HG02870 (cell line): ENCODE measurements around the gene HES4.
"Not testable (repeated sequence)": the region's sequence is repeated elsewhere in the genome, so short reads cannot be mapped to it uniquely, and the experiment has no call there.

ENCODE experiments used
- ATAC-seq: cut with Tn5 transposase; IDR thresholded peaks from one replicate; pipeline ENCODE4 v1.9.1; 2021; ENCODE audit warnings: mild to moderate bottlenecking, moderate library complexity; ENCODE audit not compliant: unreplicated experiment

The HES4 gene

DNA sequence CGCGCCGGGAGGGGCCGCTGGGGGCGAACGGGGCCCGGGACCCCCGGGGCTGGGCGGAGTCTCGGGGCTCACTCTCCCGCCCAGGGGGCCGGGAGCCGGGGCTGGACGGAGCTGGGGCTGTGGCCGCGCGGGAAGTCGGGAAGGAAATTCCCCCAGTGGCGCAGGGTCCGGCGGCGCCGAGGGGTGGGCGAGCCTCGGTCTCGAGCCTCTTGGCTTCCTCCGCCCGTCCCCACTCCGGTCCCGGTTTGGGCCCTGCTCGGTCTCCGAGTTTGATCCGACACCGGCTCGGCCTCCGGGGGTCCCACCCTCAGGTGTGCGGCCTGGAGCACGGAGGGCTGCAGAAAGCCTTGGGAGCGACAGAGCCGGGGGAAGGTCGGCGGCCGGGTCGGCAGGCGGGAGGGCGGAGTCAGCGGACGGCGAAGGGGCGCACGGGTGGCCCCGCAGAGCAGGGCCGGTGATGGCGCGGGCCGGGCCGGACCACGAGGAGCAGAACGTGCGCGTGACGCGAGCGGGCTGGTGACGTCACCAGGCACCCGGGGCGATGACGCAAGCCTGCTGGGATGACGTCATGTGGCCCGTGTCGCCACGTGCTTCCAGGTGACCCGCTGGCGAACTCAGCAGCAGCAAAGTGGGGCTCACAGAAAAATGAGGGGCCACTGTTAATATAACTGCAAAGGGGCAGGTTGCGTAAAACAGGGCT, 610 bp upstream of the HES4 start:
- no peak for ATAC-seq

DNA sequence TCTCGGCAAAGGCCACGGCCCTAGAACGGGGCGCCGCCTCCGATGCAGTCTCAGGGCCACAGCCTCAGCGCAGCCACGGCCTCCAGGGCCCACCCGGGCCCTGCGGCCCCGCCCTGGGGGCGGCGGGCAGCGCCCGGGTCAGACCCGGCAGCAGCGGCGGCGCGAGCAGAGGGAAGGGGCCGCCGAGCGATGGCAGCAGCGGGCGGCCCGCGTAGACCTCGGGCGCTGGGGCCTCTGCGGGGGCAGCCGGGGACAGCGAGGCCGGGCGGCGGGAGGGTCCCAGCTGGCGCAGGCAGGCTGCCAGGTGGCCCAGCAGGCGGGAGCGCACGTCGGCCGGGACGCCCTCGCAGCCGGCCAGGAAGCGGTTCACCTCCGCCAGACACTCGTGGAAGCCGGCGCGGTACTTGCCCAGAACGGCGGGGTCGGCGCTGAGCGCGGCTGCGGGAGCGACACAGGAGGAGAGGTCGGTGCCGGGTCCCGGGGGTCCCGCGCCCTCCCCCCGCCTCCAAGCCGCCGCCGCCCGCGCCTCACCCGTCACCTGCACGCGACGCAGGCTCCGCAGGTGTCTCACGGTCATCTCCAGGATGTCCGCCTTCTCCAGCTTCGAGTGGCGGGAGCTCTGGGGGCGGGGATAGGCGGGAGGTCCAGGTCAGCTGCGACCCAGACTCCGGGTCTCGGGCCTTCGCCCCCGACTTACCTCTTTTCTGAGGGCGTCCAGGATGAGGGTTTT, 737 bp downstream of the HES4 start:
- ATAC-seq = no peak

DNA sequence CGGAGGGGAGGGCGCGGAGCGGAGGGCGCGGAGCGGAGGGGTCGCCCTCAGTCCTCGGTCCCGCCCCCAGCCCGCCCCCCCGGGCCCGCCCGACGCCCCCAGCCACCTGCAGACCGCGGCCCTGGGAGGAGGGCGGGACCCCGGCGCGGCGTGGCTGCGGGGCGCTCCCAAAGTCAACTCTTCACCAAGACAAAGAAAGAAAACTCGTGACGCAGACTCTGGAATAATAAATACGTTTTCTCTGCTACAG, 1.2 kb downstream of the HES4 start:
- no peak for ATAC-seq

DNA sequence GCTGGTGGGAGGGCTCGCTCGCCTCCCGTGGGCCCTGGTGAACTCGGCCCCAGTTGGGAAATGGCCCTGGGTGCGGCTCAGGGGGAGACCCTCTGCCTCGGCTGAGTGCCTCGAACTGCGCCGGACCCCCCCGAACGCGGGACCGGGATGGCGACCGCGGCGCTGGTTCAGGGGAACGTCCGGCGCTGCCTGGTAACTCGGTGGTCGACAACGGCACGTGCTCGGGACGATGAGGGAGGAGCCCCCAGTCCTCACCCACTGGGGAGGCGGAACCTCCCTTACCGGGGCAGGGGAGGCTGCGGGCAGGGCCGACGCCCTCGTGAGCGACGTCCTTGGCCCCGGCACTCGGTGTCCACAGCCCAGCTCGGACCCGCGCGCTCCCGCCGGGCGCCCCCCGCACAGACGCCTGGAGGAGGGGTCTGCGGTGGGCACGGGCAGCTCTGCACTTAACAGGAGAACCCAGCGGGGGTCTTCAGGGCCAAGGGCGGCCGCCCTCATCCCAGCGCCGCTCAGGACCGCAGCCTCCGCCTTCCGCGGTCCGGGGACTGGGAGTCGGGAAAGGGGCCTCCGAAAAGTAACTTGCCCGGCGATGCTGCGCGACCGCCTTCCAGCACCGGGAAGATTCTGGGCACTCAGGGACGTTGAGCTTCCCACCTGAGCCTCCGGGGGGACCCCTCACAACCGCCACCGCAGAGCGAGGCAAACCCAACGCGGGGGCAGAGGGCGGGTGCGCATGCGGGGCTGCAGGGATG, 1.7 kb downstream of the HES4 start:
- ATAC-seq = no peak

DNA sequence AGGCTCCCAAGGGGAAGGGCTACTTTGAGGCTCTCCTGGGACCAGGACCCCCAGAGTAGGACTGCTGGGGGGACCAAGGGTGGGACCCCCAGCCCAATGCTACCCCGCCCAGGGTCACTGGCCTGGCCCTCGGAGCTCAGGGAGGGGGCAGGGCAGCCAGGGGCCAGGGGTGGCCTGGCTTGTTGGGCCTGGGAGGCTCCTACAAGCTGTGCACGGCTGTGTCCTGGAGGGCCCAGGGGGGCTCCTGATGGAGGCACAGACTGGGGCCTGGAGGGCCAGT, 2.2 kb downstream of the HES4 start:
- ATAC-seq = no peak

DNA sequence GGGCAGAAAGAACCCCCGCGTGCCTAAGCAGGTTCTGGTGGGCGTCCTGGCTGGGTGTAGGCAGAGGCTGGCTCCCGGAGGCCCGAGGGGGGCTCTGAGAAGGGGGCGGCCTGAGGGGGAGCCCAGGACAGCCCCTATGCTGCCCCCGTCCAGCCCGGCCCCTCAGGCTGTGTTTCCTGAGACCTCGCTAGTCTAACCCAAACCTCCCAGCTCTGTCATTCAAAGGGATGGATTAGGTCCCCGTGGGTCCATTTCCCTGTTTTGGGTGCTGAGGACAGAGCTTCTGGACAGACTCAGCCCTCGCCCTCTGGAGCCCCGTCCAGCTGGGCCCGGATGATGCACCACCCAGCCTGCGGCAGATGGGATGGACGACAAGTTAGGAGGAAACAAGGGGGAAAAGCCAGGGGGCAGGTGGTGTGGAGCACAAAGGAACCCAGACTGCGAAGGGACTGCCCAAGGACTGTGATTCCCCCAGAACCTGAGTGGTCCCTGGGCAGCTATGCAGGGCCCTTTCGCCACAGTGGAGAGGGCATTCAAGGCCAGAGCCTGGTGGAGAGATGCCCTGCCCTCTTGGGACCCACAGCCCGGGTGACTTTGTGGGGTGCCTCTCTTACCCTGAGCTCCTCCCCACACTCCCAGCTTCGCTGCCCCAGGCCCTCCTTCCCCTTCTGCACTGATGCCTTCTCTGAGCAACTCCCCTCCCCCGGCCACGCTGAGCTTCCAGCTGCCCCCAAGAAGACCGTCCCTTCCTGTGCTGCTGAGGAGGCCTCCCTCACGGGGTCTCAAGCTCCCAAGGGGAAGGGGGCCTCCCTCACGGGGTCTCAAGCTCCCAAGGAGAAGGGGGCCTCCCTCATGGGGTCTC, 2.8 kb downstream of the HES4 start:
- no peak for ATAC-seq

DNA sequence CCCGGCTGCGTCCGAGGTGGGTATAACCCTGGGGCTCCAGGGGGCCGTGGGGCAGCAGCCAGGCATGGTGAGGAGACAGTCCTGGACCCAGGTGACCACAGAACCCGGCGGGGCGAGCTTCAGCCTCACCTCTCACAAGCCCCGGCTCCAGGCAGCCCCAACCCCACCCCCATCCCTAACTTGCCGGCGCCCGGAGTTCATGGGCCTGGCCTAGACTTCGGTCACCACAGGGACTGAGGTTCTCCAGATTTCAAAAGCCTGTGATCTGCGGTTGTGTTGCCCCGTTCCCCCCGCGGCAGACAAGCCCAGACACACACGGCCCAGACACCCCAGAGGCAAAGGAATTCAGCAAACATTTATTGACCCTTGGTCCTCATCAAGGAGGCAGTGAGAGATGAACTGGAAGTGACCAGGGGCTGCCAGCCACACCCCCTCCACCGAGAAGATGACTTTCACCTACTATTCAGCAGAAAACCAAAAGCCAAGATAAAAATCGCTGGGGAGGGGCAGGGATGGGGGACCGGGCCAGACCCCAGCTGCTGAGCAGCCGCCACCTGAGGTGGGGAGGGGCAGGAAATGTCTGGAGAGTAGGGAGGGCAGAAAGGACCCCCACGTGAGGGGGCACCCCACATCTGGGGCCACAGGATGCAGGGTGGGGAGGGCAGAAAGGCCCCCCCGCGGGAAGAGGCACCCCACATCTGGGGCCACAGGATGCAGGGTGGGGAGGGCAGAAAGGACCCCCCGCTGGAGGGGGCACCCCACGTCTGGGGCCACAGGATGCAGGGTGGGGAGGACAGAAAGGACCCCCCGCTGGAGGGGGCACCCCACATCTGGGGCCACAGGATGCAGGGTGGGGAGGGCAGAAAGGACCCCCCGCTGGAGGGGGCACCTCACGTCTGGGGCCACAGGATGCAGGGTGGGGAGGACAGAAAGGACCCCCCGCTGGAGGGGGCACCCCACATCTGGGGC, 3.9 kb downstream of the HES4 start:
- no peak for ATAC-seq

DNA sequence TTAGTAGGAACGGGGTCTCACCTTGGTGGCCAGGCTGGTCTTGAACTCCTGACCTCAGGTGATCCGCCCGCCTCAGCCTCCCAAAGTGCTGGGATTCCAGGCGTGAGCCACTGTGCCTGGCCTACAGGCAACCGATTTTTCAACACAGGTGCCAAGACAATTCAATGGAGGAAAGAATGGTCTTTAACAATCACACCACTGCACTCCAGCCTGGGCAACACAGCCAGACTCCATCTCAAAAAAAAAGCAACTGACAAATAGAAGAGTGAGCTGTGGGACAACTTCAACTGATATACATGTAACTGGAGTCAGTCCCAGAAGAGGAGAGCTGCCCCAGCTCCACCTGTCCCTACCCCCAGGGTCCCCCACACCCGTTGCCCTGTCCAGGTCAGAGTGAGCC, 5.4 kb downstream of the HES4 start:
- ATAC-seq = not testable (repeated sequence)

DNA sequence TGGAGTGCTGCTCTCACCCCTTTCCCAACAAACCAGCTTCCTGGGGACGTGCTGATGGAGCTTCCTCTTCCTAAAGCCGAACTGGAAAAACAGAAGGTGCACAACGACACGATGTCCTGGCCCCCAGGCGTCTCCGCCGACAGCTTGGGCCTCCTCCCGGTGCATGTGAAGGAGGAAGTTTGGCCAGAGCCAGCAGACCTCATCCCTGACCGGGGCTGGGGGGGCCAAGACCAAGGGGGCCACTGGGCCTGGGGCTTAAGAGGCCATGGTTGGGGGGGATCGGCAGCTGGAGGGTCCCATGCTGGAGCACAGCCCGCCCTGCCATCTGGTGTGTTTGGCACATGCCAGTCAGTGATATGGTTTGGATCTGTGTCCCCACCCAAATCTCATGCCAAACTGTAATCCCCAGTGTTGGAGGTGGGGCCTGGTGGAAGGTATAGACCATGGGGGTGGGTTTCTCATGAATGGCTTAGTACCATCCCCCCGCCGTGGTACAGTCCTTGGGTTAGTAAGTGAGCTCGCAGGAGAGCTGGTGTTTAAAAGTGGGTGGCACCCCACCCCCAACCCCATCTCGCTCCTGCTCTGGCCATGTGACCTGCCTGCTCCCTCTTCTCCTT, 6.4 kb downstream of the HES4 start:
- ATAC-seq = no peak

DNA sequence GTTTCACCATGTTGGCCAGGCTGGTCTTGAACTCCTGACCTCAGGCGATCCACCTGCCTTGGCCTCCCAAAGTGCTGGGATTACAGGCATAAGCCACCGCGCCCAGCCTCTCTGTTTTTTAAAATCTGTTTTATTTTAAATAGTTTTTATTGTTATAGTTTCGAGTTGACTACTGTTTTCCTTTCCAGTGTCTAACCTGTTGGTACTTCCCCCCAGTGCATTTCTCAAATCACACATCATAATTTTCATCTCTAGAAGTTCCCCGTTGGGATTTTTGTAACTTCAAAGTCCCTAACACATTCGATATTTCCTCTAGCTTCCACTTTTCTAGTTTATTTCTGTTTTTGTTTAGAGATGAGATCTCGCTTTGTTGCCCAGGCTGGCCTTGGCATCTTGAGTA, 7.5 kb downstream of the HES4 start:
- no peak for ATAC-seq

DNA sequence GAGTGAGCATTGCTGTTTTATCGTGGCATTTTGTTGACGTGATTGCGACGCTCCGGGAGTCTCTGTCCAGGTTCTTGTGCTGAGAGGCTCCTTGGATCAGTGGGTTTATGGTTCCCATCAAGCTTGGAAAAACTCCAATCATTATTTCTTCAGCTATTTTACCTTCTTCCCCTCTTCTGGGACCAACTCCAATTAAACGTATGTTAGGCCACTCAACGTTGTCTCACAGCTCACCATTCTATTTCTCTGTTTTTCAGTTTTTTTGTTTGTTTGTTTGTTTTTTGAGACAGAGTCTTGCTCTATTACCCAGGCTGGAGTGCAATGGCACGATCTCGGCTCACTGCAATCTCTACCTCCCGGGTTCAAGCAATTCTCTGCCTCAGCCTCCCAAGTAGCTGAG, 8.0 kb downstream of the HES4 start:
- no peak for ATAC-seq

DNA sequence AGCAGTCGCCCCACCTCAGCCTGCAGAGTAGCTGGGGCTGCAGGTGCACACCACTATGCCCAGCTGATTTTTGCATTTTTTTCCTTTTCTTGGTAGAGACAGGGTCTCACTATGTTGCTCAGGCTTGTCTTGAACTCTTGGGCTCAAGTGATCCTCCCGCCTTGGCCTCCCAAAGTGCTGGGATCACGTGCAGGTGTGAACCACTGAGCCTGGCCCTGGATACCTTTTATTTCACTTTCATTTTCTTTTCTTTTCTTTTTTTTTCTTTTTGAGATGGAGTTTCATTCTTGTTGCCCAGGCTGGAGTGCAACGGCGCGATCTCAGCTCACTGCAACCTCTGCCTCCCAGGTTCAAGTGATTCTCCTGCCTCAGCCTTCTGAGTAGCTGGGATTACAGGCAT, 8.6 kb downstream of the HES4 start:
- not testable (repeated sequence) for ATAC-seq

DNA sequence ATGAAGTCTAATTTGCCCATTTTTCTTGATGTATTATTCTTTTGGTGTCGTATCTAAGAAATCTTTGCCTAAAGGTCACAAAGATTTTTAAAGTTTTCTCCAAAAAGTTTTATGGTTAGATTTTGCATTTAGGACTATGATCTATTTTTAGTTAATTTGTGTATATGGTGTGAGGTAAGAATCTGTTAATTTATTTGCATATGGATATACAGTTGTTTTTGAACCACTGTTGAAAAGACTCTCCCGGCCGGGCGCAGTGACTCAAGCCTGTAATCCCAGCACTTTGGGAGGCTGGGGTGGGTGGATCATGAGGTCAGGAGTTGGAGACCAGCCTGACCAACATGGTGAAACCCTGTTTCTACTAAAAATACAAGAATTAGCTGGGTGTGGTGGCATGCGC, 11.8 kb downstream of the HES4 start:
- not testable (repeated sequence) for ATAC-seq

DNA sequence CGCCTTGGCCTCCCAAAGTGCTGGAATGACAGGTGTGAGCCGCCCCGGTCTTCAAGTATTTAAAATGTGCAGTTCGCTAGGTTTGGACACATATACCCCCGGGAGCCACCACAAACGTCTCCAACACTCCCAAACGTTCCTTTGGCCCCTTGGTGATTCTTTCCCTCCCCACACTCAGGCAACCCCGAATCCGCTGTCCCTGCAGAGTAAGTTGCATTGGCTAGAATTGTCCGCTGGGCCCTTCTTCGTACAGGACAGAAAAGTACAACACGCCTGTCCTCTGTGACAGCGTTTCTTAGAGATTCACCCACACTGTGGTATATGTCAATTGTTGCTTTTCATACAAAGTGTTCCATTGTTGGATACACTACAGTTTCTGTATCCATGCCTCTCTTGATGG, 14.8 kb downstream of the HES4 start:
- ATAC-seq = no peak

DNA sequence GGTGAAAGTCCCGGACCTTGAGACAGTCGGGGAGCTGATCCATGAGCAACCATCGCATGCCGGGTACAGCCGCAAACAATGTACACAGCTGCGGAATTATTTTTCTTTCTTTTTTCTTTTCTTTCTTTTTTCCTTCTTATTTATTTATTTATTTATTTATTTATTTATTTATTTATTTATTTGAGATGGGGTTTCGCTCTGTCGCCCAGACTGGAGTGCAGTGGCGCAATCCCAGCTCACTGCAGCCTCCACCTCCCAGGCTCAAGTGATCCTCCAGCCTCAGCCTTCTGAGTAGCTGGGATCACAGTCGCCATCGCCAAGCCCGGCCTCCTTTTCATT, 15.5 kb downstream of the HES4 start:
- no peak for ATAC-seq

DNA sequence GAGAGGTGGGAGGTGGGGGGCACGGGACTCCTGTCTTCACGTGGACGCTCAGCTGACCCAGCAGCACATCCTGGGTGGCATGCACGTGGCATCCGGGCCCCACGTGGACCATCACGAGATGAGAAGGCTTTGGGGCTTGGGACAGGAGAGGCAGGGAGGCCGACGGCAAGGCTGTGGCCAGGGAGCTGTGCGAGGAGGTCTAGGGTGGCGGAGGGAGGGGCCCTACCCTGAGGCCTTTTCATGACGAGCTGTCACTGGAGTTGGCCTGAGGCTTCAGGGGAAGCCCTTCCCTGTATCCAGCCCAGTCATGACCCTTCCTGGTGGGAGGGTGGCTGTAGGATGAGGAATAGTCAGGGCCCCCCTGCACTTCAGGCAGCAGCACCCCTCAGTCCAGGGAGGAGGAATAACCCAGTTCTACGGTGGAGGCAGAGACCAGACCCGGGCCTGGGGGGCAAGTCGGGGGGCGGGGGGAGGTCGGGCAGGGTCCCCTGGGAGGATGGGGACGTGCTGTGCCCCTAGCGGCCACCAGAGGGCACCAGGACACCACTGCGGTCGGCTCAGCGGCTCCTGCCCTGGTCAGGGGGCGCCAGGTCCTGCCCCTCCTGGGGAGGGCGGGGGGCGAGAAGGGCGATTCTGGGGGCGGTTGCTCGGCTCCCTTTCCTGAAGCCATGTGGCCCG, 16.0 kb downstream of the HES4 start:
- no peak for ATAC-seq

DNA sequence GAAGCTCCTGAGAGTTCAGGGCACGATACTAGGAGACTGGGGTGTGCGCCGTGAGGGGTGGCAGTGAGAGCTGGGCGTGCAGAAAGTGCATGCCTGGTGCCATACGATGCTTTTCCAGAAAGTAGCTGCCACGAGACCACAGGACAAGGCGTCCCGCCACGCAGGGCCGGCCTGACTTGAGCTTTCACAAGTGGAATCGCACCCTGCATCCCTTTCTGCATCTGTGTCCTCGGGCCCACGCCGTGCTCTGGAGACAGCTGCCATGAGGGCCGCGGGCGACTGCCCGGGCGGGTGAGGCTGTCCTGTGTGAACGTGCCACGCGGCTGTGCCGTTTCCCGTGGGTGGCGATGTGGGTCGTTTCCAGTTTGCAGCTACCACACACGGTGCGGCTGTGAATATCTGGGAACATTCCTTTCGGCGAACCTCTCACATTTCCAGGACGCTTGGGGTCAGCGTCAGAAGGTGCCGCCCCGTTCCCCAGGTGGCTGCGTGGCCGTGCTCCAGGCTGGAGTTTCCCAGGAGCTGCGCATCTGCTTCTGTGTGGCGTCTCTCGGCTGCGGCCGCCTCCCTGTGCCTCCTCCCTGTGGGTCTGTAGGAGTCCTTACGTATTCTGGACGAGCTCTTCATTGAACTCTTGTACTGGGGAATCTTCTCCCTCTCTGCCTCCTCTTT, 17.0 kb downstream of the HES4 start:
- ATAC-seq = no peak

DNA sequence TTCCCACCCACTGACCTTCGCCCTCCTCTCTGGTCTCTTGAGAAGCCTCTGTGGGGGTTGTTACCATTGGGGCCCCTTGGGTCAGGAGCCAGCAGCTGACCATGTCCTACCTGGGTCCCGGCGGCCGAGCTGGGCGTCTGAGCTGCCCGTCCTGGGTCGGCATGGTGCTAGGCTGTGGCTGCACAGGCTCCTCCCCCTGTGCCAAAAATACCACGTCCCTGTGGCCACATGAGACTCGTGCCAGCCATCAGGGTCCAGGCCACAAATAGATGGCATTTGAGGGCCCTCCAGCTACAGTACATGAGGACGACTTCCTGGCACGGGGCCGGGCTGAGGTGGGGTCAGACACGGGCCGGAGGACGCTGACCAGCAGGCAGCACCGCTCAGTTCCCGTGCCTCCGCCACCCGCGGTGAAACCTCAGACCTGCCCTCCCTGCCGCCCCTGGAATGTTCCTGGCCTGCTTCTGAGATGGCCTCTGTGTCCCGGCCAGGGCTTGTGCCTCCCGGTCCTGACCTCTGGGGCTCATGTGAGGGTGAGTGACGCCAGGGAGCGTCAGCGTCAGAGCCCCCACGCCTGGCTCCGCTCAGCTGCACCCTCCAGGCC, 17.8 kb downstream of the HES4 start, which contains the start of gene PERM1:
PERM1 (minus strand) TSS at position 139 of the 604 bp plus-strand sequence. CDS start 1,064 bp downstream, outside the sequence.
- no peak for ATAC-seq
